GM21360 (cell line): ENCODE measurements around the gene BAZ2B.
"Not testable (repeated sequence)": the region's sequence is repeated elsewhere in the genome, so short reads cannot be mapped to it uniquely, and the experiment has no call there.

Experiments
- ATAC-seq: cut with Tn5 transposase; IDR thresholded peaks from one replicate; pipeline ENCODE4 v1.9.1; 2021; ENCODE audit warnings: mild to moderate bottlenecking, moderate library complexity; ENCODE audit not compliant: unreplicated experiment

The BAZ2B gene

GRCh38 chr2:159438720-159439353 lies 177.5 kb downstream of the BAZ2B start:
- ATAC-seq: no peak

- no peak for ATAC-seq
Observed at GRCh38 chr2:159438284-159438683, 178.1 kb downstream of the BAZ2B start.

DNA sequence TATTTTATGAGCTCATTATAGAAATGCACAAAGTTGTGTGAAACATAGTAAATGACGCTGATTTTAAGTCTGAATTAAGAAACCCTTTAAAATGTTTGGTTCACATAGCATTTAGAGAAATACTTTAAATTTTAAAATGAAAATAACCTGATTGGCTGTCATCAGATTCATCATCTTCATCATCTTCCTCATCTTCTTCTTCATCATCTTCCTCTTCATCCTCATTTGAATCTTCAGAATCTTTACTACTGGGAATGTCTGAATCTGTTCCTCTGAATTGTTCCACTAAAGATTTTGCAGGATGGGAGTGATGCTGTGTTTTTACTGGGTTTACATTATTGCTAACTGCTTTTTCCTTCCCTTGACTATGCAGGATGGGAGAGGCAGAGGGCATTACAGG lies 183.7 kb downstream of the BAZ2B start:
- no peak for ATAC-seq

DNA sequence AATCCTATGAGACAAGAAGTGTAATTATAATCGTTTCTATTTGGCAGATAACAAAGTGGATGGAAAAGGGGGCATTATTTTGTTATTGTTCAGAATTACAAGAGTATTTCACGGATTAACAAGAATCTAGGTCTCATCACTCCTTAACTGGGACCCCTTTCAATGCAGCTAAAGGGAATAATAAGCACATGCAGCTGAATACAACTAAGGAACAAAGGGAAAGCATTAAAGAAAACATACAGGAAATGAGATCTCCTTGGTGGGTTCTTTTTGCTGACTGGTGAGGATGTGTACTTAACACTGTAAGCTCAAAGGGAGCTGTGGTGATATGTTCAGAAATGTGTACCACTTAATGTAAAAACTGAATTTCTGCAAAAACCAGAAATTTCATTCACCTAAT lies 189.3 kb downstream of the BAZ2B start:
- no peak for ATAC-seq

DNA sequence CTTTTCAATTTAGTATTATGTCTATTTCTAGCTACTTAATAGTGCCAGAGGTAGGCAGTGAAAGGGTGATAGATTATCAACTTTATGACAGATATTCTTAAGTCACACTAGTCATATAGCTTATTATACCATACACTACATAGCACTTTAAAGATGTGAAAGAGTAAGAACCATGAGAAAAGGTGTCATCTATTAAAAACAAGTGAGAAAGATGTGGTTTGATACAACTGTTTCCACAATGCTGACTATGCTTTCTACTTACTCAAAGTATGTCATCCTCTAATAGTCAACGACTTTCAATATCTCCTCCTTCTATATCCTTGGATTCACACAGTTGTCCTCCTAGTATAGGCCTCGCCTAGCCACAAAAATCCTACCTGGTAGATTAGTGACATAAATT lies 196.9 kb downstream of the BAZ2B start:
- no peak for ATAC-seq

DNA sequence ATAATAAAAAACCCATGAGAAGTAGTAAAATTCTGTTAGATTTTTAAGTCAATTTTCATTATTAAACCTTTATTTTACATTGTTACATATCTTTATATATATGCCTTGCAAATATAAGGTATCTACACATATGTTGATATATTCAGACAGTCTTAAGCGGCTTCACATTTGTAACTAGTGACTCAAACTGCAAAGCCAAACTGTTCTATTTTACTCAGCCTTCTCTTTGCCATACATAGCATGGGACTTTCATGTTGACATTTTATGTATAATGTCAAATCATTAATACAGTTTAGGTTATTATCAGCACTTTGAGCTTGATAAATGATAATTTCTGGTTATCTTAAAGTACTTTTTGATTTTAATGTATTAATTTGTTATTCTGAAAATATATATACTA lies 204.9 kb downstream of the BAZ2B start:
- no peak for ATAC-seq

DNA sequence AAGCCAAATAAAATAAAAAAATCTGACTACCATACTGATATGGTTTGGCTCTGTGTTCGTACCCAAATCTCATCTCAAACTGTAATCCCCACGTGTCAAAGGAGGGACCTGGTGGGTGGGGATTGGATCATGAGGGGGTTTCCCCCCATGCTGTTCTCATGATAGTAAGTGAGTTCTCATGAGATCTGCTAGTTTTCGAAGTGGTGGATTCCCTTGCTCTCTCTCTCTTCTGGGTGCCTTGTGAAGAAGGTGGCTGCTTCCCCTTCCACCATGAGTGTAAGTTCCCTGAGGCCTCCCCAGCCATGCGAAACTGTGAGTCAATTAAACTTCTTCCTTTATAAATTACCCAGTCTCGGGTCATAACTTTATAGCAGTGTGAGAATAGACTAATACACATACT lies 206.1 kb downstream of the BAZ2B start:
- ATAC-seq: no peak

- ATAC-seq: no peak
Observed at GRCh38 chr2:159409116-159409800, 207.1 kb downstream of the BAZ2B start.

DNA sequence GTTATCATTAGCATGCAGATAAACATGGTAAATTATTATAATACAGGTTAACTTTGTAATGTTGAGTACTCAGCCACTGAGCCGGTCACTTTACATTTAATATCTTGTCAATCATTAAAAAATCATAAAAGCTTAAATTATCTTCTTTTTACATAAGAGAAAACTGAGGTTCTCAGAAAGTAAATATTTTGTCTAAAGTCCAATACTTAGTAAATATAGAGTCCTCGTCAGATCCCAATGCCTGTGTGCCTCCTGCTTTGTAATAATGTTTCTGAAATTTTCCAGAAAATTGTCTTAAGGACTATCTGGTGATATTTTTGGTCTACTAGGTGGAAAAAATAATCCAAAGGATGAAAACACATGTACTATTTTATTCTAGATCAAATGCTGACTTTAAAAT lies 213.6 kb downstream of the BAZ2B start:
- no peak for ATAC-seq

DNA sequence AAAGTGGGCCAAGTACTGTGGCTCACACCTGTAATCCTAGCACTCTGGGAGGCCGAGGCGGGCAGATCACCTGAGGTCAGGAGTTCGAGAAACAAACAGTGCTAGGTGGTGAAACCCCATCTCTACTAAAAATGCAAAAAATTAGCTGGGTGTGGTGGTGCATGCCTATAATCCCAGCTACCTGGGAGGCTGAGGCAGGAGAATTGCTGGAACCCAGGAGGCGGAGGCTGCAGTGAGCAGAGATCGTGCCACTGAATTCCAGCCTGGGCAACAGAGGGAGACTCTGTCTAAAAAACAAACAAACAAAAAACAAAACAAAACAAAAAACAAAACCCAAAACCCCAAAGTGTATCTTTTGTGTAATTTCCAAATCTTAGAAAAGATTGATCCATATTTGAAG lies 214.2 kb downstream of the BAZ2B start:
- not testable (repeated sequence) for ATAC-seq

DNA sequence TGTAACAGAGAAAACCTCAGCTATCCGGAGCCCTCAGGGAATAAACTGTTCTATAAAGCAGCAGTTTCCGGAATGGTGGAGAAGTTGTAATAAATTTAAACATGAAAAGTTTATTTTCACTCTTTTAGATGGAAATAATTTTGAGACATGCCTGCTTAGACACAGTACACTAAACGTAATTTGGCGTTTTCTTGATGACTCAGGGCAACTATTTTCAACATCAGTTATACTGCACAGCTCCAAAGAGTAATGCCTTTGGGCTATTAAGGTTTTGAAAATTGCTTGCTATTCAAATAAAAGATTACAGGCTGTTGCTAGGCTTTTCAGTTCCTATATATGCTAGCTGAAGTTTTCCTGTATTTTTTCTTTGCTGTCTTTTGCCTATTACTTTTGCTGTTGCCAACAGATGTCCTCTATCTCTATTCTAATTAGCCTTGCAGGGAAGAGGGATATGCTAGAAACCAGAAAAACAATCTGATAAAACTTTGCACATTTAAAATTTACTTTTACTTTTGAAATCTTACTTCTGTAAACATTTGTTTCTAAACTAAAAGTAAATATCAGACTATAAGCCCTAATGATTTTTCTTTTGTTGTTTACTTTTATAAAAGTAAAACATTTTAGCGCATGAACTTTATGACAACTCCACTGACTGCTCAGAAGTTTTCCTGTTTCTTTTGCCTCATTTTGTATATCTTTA lies 216.5 kb downstream of the BAZ2B start:
- no peak for ATAC-seq

DNA sequence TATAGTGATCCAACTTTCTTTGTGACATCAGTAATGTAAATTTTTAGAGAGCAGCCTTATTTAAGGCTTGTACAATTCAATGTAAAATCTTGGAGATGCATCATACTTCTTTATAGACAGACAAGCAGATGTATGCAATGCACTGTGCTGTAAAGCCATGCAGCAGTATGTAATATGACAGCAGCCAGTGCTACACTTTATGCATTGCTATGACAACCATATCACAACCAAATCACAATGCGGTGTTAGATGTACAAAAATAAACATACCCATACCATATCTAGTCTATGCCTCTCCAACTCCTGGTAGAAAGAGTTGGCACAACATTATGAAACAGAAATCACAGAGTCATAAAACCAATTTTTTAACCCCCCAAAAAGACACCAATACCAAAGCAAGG lies 219.5 kb downstream of the BAZ2B start:
- no peak for ATAC-seq

DNA sequence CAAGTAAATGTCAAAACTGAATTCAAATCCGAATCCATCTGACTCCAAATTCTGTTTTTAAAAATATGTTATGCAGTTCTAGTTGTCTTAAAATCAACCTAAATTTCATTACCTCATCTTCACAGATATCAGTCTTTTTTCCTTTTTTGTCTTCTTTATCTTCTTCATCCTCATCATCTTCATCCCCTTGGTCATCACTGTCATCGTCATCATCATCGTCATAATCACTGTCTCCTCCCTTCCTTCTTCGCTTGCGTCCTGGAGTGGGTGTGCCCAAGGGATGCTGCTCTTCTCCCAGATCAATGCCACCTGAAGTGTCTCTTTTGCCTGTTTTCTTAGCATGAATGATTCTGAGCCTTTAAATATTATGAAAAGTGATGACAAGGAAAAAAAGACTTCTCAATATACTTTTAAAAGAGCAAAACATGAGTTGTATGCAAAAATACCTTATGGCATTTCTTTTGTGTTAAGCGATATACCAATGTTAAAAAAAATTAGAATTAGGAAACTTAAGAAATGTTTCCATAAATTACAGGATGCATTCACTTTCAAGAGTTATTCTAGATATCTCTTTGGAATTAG lies 233.8 kb downstream of the BAZ2B start:
- no peak for ATAC-seq

DNA sequence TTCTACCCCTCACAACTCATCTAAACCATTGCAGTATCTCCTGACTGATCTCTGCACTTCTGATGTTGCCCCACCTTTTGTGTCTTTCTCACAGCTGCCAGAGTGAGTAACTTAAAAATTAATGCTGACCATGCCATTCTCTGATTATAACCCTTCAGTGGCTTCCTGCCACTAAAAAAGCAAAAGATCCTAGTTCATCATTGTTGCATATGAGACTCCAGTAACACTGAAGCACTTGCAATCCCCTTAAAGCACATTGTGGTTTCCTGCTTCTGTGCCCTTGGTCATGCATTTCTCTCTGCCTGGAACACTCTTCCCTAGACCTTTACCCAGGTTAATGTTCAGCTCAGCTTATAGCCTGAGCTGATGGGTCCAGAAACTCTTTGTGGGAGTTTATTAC lies 234.8 kb downstream of the BAZ2B start:
- ATAC-seq: no peak

DNA sequence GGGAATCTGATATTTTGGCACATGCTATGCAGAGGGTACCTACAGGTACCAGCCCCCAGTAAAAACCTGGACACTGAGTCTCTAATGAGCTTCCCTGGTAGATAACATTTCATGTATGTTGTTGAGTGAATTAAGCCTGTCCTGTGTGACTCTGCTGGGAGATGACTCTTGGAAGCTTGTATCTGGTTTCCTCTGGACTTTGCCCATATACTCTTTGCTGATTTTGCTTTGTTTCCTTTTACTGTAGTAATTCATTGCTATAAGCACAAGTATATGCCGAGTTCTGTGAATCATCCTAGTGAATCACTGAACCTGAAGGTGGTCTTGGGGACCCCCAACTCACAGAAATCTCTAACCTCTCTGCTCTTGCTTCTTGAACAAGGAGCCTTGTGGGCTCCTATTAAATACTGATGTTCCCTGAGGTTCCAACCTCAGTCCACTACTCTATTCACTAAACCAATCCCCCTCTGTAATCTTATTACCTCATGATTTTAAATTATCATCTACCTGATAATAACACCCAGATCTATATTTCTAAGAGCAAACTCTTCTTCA lies 235.6 kb downstream of the BAZ2B start:
- no peak for ATAC-seq

DNA sequence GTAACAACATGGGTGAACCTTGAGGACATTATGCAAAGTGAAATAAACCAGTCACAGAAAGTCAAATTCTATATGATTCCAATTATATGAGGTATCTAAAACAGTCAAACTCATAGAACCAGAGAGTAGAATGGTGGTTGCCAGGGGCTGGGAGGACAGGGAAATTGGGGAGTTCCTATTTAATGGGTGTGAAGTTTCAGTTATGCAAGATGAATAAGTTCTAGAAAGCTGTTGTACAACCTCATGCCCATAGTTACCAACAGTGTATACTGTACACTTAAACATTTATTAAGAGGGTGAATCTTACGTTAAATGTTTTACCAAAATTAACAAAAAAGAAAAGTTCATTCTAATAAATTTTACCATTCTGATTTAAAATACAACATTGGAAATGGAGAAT lies 237.2 kb downstream of the BAZ2B start:
- ATAC-seq: no peak

GRCh38 chr2:159375241-159375640 lies 241.1 kb downstream of the BAZ2B start:
- no peak for ATAC-seq

DNA sequence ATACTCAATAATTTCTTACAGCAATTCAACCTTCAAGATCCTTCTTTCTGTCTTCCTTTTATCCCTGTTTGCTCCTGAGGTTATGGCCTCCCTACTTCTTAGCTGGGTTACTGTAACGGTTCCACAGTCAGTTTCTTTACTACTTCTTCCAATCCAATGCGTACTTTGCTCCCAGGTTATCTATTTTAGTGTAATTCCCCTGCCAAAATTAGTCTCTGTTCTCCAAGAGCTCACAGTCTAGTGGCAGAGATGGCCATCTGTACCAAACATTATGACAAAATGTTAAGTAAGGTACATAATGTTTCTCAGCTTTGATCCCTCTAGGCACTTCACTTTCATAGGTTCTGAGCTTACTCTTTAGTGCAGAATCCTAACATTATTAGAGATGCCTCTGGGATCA lies 244.8 kb downstream of the BAZ2B start:
- no peak for ATAC-seq

GRCh38 chr2:159366538-159366937 lies 249.8 kb downstream of the BAZ2B start:
- ATAC-seq: no peak

DNA sequence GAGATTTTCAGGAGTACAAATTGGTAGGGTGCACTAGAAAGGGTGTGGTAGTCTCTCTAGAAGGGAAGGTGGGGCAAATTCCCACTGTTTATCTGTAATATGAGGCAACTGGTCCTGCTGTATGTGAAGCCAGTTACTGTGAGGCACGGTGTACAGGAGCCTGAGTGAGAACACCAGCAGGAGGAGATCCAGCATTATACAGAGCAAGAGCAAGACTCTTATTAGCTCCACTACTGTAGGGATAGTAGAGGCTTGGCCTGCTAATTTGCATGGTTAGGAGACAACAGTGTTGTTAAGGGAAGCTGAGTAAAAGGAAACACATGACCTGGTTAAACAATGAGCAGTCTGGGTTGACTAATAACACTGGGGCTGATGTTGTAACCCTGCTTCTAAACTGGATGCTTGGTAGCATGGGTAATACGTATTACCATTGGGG lies 253.5 kb downstream of the BAZ2B start:
- ATAC-seq: no peak

- ATAC-seq: no peak
Observed at GRCh38 chr2:159362094-159362493, 254.3 kb downstream of the BAZ2B start.

GRCh38 chr2:159361603-159362002 lies 254.7 kb downstream of the BAZ2B start:
- ATAC-seq: not testable (repeated sequence)
